HepG2 (cell line): Measurements from ENCODE around the gene ZNF507. TPM values are rescaled to one million over a fixed set of nuclear protein-coding genes. Genes with fewer than 3 reads are reported as not detected.

Experiments used
- ATAC-seq: fragments of 200-7000 bp; cut with Tn5 transposase; 3 replicates; pipeline ENCODE4 v1.9.1; 2020; ENCODE audit warnings: mild to moderate bottlenecking, moderate library complexity
- BruUV-seq: library from RNA; stranded (reverse); fragments of 400-500 nt; replicated peaks from 2 replicates; lab custom pipeline; 2021; lab: Mats Ljungman, UMichigan
- CTCF ChIA-PET: fragments of 300-600 bp; formaldehyde crosslinking; extraction: SDS; loops from one replicate; lab custom pipeline; 2021; ENCODE audit warnings: low total read pairs, inconsistent platforms, low intra/inter-chr PET ratio; lab: Yijun Ruan, JAX
- POLR2A ChIA-PET: fragments of 350-600 bp; sonication (Branson Sonifier 250); formaldehyde crosslinking; loops from one replicate; lab custom pipeline; 2020; ENCODE audit warnings: antibody characterized with exemption, inconsistent platforms; lab: Yijun Ruan, JAX
- DNase-seq: peaks from one replicate; pipeline ENCODE4 v3.0.0-alpha.2; 2015; ENCODE audit warnings: low spot score
- FAIRE-seq: peaks from 3 replicates; lab custom pipeline; 2011; peaks lifted over from hg19 to GRCh38; lab: Jason Lieb, UNC
- H2AFZ ChIP-seq: one replicate; pipeline ENCODE4 v1.6.1; 2011; ENCODE audit warnings: low read length, inconsistent platforms
- H3K27ac ChIP-seq: fragments of 300-600 bp; 3 replicates; pipeline ENCODE4 v1.8.0; 2011; ENCODE audit warnings: mixed run types, mild to moderate bottlenecking, mixed read lengths, low read length, inconsistent platforms; ENCODE audit not compliant: insufficient read depth; ENCODE audit errors: extremely low read length
- H3K27me3 ChIP-seq, 2 experiments: fragments of 200-600 bp in 1 of 2; 2 replicates in 1 of 2; 3 replicates in 1 of 2; pipeline versions ENCODE4 v1.6.0 to v1.8.0; 2011; ENCODE audit warnings: low read length in 2 of 2, mild to moderate bottlenecking in 2 of 2, moderate library complexity in 2 of 2, inconsistent platforms in 1 of 2; ENCODE audit not compliant: insufficient read depth in 2 of 2, control insufficient read depth in 1 of 2
- H3K36me3 ChIP-seq, 2 experiments: fragments of 200-600 bp in 1 of 2; replicated peaks in 1 of 2; 2 replicates in 1 of 2; 3 replicates in 1 of 2; pipeline versions ENCODE4 v1.5.1 to v1.8.0; 2011; ENCODE audit warnings: low read length in 2 of 2, inconsistent platforms in 1 of 2; ENCODE audit not compliant: insufficient read depth in 2 of 2, control insufficient read depth in 1 of 2
- H3K4me1 ChIP-seq: 2 replicates; pipeline ENCODE4 v1.5.1; 2012; ENCODE audit warnings: low read length, inconsistent platforms; ENCODE audit not compliant: insufficient read depth
- H3K4me2 ChIP-seq: 2 replicates; pipeline ENCODE4 v1.6.0; 2011; ENCODE audit warnings: low read depth, low read length, inconsistent platforms
- H3K4me3 ChIP-seq, 3 experiments: fragments of 200-600 bp in 1 of 3; sonication (generic), shearing (Covaris generic) in 1 of 3; replicated peaks in 1 of 3; 2 replicates each; pipeline ENCODE4 v1.5.1; 2011 to 2016; ENCODE audit warnings: low read length in 3 of 3, inconsistent platforms in 2 of 3, low read depth in 2 of 3, mild to moderate bottlenecking in 2 of 3, control low read depth in 1 of 3, mixed read lengths in 1 of 3; ENCODE audit not compliant: insufficient read depth in 1 of 3
- H3K79me2 ChIP-seq: one replicate; pipeline ENCODE4 v1.6.1; 2011; ENCODE audit warnings: low read length, inconsistent platforms; ENCODE audit not compliant: insufficient read depth
- H3K9ac ChIP-seq: 2 replicates; pipeline ENCODE4 v1.6.0; 2011; ENCODE audit warnings: mild to moderate bottlenecking, low read depth, low read length, inconsistent platforms; ENCODE audit not compliant: insufficient read depth
- H3K9me3 ChIP-seq: 2 replicates; pipeline ENCODE4 v1.5.1; 2012; ENCODE audit warnings: mild to moderate bottlenecking, low read length
- H4K20me1 ChIP-seq: 2 replicates; pipeline ENCODE4 v1.6.0; 2011; ENCODE audit warnings: inconsistent platforms, mild to moderate bottlenecking, low read length, moderate library complexity; ENCODE audit not compliant: insufficient read depth
- BRF2 ChIP-seq: sonication (generic); formaldehyde crosslinking; IDR thresholded peaks from 2 replicates; pipeline ENCODE4 v1.8.1; 2022; ENCODE audit warnings: mild to moderate bottlenecking, missing genetic modification reagents
- CENPX ChIP-seq: sonication (generic); formaldehyde crosslinking; IDR thresholded peaks from 2 replicates; pipeline ENCODE4 v1.9.0; 2021; ENCODE audit warnings: mild to moderate bottlenecking, missing genetic modification reagents, moderate library complexity
- FOXO4 ChIP-seq: sonication (generic); formaldehyde crosslinking; conservative IDR thresholded peaks from 2 replicates; pipeline ENCODE4 v1.8.1; 2023; ENCODE audit warnings: missing genetic modification reagents
- GABPA ChIP-seq, 2 experiments: IDR thresholded peaks; 2 replicates each; pipeline ENCODE4 v1.6.1; 2011 to 2016; ENCODE audit warnings: low read depth in 2 of 2, low read length in 1 of 2, missing biosample characterization in 1 of 2, missing genetic modification characterization in 1 of 2
- HNRNPL ChIP-seq: fragments of 200-400 bp; formaldehyde crosslinking; IDR thresholded peaks from 2 replicates; pipeline ENCODE4 v1.6.1; 2017; ENCODE audit warnings: mild to moderate bottlenecking, low read depth, low read length
- MYPOP ChIP-seq: sonication (generic); formaldehyde crosslinking; IDR thresholded peaks from 2 replicates; pipeline ENCODE4 v1.8.1; 2023; ENCODE audit warnings: mild to moderate bottlenecking, moderate library complexity, missing genetic modification reagents
- MZF1 ChIP-seq: sonication (generic); formaldehyde crosslinking; IDR thresholded peaks from 2 replicates; pipeline ENCODE4 v1.8.1; 2023; ENCODE audit warnings: mild to moderate bottlenecking, missing genetic modification reagents, borderline replicate concordance
- PHF21A ChIP-seq: sonication (generic); formaldehyde crosslinking; IDR thresholded peaks from 2 replicates; pipeline ENCODE4 v1.5.0; 2020; ENCODE audit warnings: mild to moderate bottlenecking, missing genetic modification reagents
- PHF5A ChIP-seq: IDR thresholded peaks from one replicate; pipeline ENCODE4 v1.6.1; 2018; ENCODE audit warnings: low read depth, missing genetic modification reagents; ENCODE audit not compliant: unreplicated experiment
- PRPF4 ChIP-seq: fragments of 200-400 bp; formaldehyde crosslinking; IDR thresholded peaks from 2 replicates; pipeline ENCODE4 v1.6.1; 2016; ENCODE audit warnings: low read length, low read depth; ENCODE audit not compliant: poor library complexity, severe bottlenecking
- RAD21 ChIP-seq: fragments of 450-650 bp; formaldehyde crosslinking; IDR thresholded peaks from 2 replicates; pipeline ENCODE4 v1.5.0; 2020; ENCODE audit warnings: mild to moderate bottlenecking
- RFXANK ChIP-seq: IDR thresholded peaks from 2 replicates; pipeline ENCODE4 v1.6.1; 2016
- SIX1 ChIP-seq: sonication (generic); formaldehyde crosslinking; IDR thresholded peaks from 2 replicates; pipeline ENCODE4 v1.4.0; 2020; ENCODE audit warnings: missing genetic modification reagents, borderline replicate concordance
- SMAD1 ChIP-seq: sonication (generic); formaldehyde crosslinking; IDR thresholded peaks from 2 replicates; pipeline ENCODE4 v1.4.0; 2020; ENCODE audit warnings: missing genetic modification reagents, low read depth, mild to moderate bottlenecking, borderline replicate concordance
- TBL1XR1 ChIP-seq: fragments of 150-350 bp; IDR thresholded peaks from 2 replicates; pipeline ENCODE4 v1.6.1; 2014; ENCODE audit warnings: borderline replicate concordance, low read length; ENCODE audit not compliant: partially characterized antibody
- UBTF ChIP-seq: sonication (generic); formaldehyde crosslinking; IDR thresholded peaks from 2 replicates; pipeline ENCODE4 v1.4.0; 2020; ENCODE audit warnings: mild to moderate bottlenecking, missing genetic modification reagents
- WIZ ChIP-seq: sonication (generic); formaldehyde crosslinking; IDR thresholded peaks from 2 replicates; pipeline ENCODE4 v1.5.1; 2020; ENCODE audit warnings: mild to moderate bottlenecking, missing genetic modification reagents
- ZC3H13 ChIP-seq: sonication (generic); formaldehyde crosslinking; IDR thresholded peaks from 2 replicates; pipeline ENCODE4 v1.8.1; 2023; ENCODE audit warnings: mild to moderate bottlenecking, missing genetic modification reagents, moderate library complexity
- ZNF136 ChIP-seq: sonication (generic); formaldehyde crosslinking; IDR thresholded peaks from 2 replicates; pipeline ENCODE4 v1.8.1; 2022; ENCODE audit warnings: low read depth, mild to moderate bottlenecking, moderate library complexity, missing genetic modification reagents
- WGBS: methylation state at CpG from one replicate; pipeline ENCODE4 v1.1.6; 2017; ENCODE audit warnings: low lambda C conversion rate; 5-methylcytosine and 5-hydroxymethylcytosine counted together
- in situ Hi-C: cut with HindIII; loops from 2 replicates; pipeline ENCODE4 v1.10.0; 2017; ENCODE audit warnings: low pct_unique_long_range_greater_than_20kb; ENCODE audit not compliant: extremely low pct_ligation_motif_present
- intact Hi-C: fragments of 100-400 bp; cut with micrococcal nuclease; formaldehyde crosslinking; loops from one replicate; pipeline ENCODE4 v1.10.0; 2022; ENCODE audit not compliant: unreplicated experiment
- polyA plus RNA-seq, 8 experiments: library from polyadenylated mRNA; depleted of rRNA in 3 of 8; stranded (reverse) in 7 of 8; unstranded in 1 of 8; fragments of >200 nt; fragmentation: Illumina TruSeq in 4 of 8; extraction: Trizol in 4 of 8; gene quantifications; 2 replicates each; pipeline versions ENCODE4 v1.2.1 to v1.2.3, GENCODE V29; 2011 to 2016; ENCODE audit warnings: low read depth in 4 of 8, missing spikeins in 1 of 8, mixed read lengths in 1 of 8; ENCODE audit not compliant: insufficient read depth in 1 of 8
- total RNA-seq, 5 experiments: library from RNA; depleted of rRNA; stranded (reverse); fragments of >200 nt; fragmentation: Illumina TruSeq; extraction: Trizol; gene quantifications; 2 replicates each; pipeline ENCODE4 v1.2.3, GENCODE V29; 2016; ENCODE audit warnings: low read depth in 1 of 5

Gene ZNF507
- total and polyA plus RNA-seq, 2 of the 13 experiments (the other 11 are each of a cell fraction or from before 2014, with no cell fraction given): 7.3 to 10.9 TPM

GRCh38 chr19:32317086-32317485 lies 28.3 kb upstream of the ZNF507 start:
- Histone ChIP-seq H3K36me3 (no peaks in the 10 kb centered on the region), H2AFZ (no peak overlapping the region), H3K4me1 (peaks cover 3% of the 10 kb centered on the region; the same call in 1 of the 2 replicates), H3K27ac (no peak overlapping the region), H3K79me2 (no peaks in the 10 kb centered on the region), H4K20me1 (no peaks in the 10 kb centered on the region), H3K27me3 (peaks cover 0 to 3% of the 10 kb centered on the region in 2 experiments; a peak in 1 of 5 replicates), H3K9me3 (no peaks in the 10 kb centered on the region), H3K4me3 (no peak overlapping the region), H3K9ac (no peak overlapping the region), H3K4me2 (no peak overlapping the region)
- FAIRE-seq: no peak
- in situ Hi-C loops (no loop called here), intact Hi-C loops (loop anchor here (5.0 kb wide), 1 partner anchor 190 kb away; no protein-coding TSS in a partner anchor)
- no peak for DNase-seq
- no TSS peak for BruUV-seq
- ATAC-seq: no peak
- CTCF ChIA-PET: no interaction called here
- POLR2A ChIA-PET: no interaction called here
- WGBS: 0% methylated on average over 1 of the region's 1 CpG
- TF ChIP-seq PRPF4 (no peak), SMAD1 (CRISPR knock-in tag) (no peak), SIX1 (CRISPR knock-in tag) (no peak), UBTF (no peak), BRF2 (no peak), PHF5A (CRISPR knock-in tag) (no peak), ZC3H13 (no peak), RAD21 (no peak), MYPOP (CRISPR knock-in tag) (no peak), MZF1 (CRISPR knock-in tag) (no peak), HNRNPL (no peak), CENPX (CRISPR knock-in tag) (no peak), PHF21A (CRISPR knock-in tag) (no peak), WIZ (CRISPR knock-in tag) (no peak), ZNF136 (CRISPR knock-in tag) (no peak), TBL1XR1 (no peak), RFXANK (no peak), FOXO4 (no peak), GABPA (IDR thresholded peaks at IDR 0.05; ENCODE audit: low read depth, low read length) (no peak), GABPA (CRISPR knock-in tag; IDR thresholded peaks at IDR 0.05; ENCODE audit: low read depth) (no peak)
